Panc1 (cell line): Measurements from ENCODE around the gene PTPRZ1. TPM values are rescaled to one million over a fixed set of nuclear protein-coding genes. Genes with fewer than 3 reads are reported as not detected.
A peak's percentile ranks its signal among the peaks of the same experiment; 100 is the strongest.

ENCODE experiments used
- ATAC-seq: fragments of 200-7000 bp; cut with Tn5 transposase; 2 replicates; pipeline ENCODE4 v1.9.1; 2020; ENCODE audit warnings: mild to moderate bottlenecking, moderate library complexity
- BruUV-seq: library from RNA; stranded (reverse); fragments of 400-500 nt; replicated peaks from 2 replicates; lab custom pipeline; 2021; lab: Mats Ljungman, UMichigan
- CTCF ChIA-PET: fragments of 300-600 bp; sonication (Branson Sonifier 250); formaldehyde crosslinking; loops from one replicate; lab custom pipeline; 2022; ENCODE audit warnings: antibody characterized with exemption; lab: Charles Lee
- POLR2A ChIA-PET: fragments of 300-600 bp; sonication (Branson Sonifier 250); formaldehyde crosslinking; loops from one replicate; lab custom pipeline; 2022; ENCODE audit warnings: antibody characterized with exemption; lab: Charles Lee
- DNase-seq: peaks from one replicate; pipeline ENCODE4 v3.0.0-alpha.2; 2010; ENCODE audit warnings: low read depth, low spot score
- H3K27ac ChIP-seq: 2 replicates; pipeline ENCODE4 v1.5.1; 2011; ENCODE audit warnings: mild to moderate bottlenecking, low read length, inconsistent platforms
- H3K27me3 ChIP-seq: fragments of 200-500 bp; sonication (Bioruptor generic); 2 replicates; pipeline ENCODE4 v1.6.0; 2014; ENCODE audit warnings: low read length, inconsistent platforms; ENCODE audit not compliant: control insufficient read depth, insufficient read depth
- H3K36me3 ChIP-seq: fragments of 200-500 bp; sonication (Bioruptor generic); 2 replicates; pipeline ENCODE4 v1.5.1; 2014; ENCODE audit warnings: inconsistent platforms, mild to moderate bottlenecking, low read length, moderate library complexity; ENCODE audit not compliant: control insufficient read depth, insufficient read depth
- H3K4me1 ChIP-seq: 2 replicates; pipeline ENCODE4 v1.5.1; 2011; ENCODE audit warnings: inconsistent platforms, mild to moderate bottlenecking, low read length, moderate library complexity; ENCODE audit not compliant: control insufficient read depth, insufficient read depth
- H3K4me3 ChIP-seq, 2 experiments: 2 replicates each; pipeline ENCODE4 v1.5.1; 2011 to 2012; ENCODE audit warnings: low read depth in 2 of 2, low read length in 2 of 2, mild to moderate bottlenecking in 2 of 2, inconsistent platforms in 1 of 2, moderate library complexity in 1 of 2
- H3K9me3 ChIP-seq: fragments of 200-500 bp; sonication (Bioruptor generic); 2 replicates; pipeline ENCODE4 v1.5.1; 2014; ENCODE audit warnings: low read depth, mild to moderate bottlenecking, inconsistent platforms, low read length, moderate library complexity; ENCODE audit not compliant: control insufficient read depth, insufficient read depth
- POLR2AphosphoS5 ChIP-seq: IDR thresholded peaks from 2 replicates; pipeline ENCODE4 v1.6.1; 2012; ENCODE audit warnings: mild to moderate bottlenecking, low read depth, low read length, moderate library complexity
- SIN3A ChIP-seq: IDR thresholded peaks from 2 replicates; pipeline ENCODE4 v1.6.1; 2012; ENCODE audit warnings: low read depth, mild to moderate bottlenecking, low read length, moderate library complexity, borderline replicate concordance; ENCODE audit not compliant: insufficient read depth
- TCF7L2 ChIP-seq: IDR thresholded peaks from 2 replicates; pipeline ENCODE4 v1.6.1; 2011; ENCODE audit warnings: mild to moderate bottlenecking, low read depth, low read length, inconsistent platforms
- in situ Hi-C: cut with HindIII; loops from 2 replicates; pipeline ENCODE4 v1.10.0; 2016; ENCODE audit warnings: low sequenced_read_pairs, low pct_unique_long_range_greater_than_20kb
- intact Hi-C: fragments of 100-400 bp; cut with micrococcal nuclease; formaldehyde crosslinking; loops from one replicate; pipeline ENCODE4 v1.10.0; 2022; ENCODE audit not compliant: unreplicated experiment
- total RNA-seq: library from RNA; stranded (reverse); gene quantifications from one replicate; pipeline ENCODE4 v1.2.1, GENCODE V29; 2021; ENCODE audit not compliant: unreplicated experiment
- TF ChIP-seq, protein P1 (sequence below): fragments of 450-650 bp; IDR thresholded peaks from 2 replicates; pipeline ENCODE4 v1.5.1; 2017; ENCODE audit warnings: mild to moderate bottlenecking
- TF ChIP-seq, protein P2 (sequence below), 2 experiments: IDR thresholded peaks; 2 replicates each; pipeline ENCODE4 v1.6.1; 2011 to 2012; ENCODE audit warnings: low read depth in 2 of 2, control low read depth in 1 of 2, low read length in 1 of 2, mild to moderate bottlenecking in 1 of 2, moderate library complexity in 1 of 2; ENCODE audit not compliant: insufficient read depth in 1 of 2

The PTPRZ1 gene
- total RNA-seq, 1 experiment from 2014 or later = 0.05 TPM

DNA sequence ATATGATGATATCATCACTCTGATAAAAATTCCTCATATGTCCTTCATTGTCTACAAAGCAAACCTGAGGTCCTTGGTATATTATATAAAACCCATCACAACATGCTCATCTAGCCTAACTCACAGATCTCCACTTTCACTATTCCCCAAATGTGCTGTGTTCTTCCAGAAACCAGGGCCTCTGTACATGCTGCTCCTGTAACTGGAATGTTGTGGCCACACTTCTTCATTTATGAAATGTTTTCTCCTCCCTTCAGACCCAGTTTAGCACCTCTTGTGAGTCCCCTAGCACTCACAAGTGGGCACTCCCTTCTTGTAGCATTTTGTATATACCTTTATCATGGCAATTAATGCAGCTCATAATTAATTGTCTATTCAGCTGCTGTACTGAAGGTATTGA lies 209.2 kb downstream of the PTPRZ1 start:
- no peak for DNase-seq
- BruUV-seq = no TSS peak
- Histone ChIP-seq H3K4me1 (no peaks in the 10 kb centered on the region), H3K36me3 (no peaks in the 10 kb centered on the region), H3K9me3 (no peaks in the 10 kb centered on the region), H3K4me3 (no peak overlapping the region), H3K27ac (no peak overlapping the region), H3K27me3 (no peaks in the 10 kb centered on the region)
- POLR2A ChIA-PET = no interaction called here
- intact Hi-C loops = no loop called here
- no peak for ATAC-seq
- TF ChIP-seq POLR2AphosphoS5 = no peak
- in situ Hi-C loops = no loop called here
- CTCF ChIA-PET = no interaction called here

DNA sequence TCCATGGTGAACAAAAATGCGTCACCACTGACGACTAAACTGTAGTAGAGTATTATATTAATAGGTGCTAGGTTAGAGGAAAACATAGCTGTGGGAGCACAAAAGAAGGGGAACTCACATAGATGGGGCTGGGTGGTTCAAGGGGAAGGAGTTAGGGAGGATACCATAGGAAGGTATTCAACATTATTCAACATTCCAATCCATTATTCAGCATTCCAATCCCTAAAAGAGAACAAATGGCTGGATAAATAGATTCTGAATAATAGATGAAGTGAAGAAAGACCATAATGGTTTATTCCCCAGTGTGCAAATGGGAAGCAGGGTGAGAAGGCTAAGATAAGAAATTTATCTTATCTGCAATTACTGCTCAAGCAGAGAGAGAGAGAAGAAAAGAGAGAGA lies 209.7 kb downstream of the PTPRZ1 start:
- in situ Hi-C loops = no loop called here
- no peak for TF ChIP-seq TCF7L2
- TF ChIP-seq, protein P1, sequence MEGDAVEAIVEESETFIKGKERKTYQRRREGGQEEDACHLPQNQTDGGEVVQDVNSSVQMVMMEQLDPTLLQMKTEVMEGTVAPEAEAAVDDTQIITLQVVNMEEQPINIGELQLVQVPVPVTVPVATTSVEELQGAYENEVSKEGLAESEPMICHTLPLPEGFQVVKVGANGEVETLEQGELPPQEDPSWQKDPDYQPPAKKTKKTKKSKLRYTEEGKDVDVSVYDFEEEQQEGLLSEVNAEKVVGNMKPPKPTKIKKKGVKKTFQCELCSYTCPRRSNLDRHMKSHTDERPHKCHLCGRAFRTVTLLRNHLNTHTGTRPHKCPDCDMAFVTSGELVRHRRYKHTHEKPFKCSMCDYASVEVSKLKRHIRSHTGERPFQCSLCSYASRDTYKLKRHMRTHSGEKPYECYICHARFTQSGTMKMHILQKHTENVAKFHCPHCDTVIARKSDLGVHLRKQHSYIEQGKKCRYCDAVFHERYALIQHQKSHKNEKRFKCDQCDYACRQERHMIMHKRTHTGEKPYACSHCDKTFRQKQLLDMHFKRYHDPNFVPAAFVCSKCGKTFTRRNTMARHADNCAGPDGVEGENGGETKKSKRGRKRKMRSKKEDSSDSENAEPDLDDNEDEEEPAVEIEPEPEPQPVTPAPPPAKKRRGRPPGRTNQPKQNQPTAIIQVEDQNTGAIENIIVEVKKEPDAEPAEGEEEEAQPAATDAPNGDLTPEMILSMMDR = no peak
- no peak for TF ChIP-seq SIN3A
- TF ChIP-seq POLR2AphosphoS5 = no peak
- TF ChIP-seq, protein P2, sequence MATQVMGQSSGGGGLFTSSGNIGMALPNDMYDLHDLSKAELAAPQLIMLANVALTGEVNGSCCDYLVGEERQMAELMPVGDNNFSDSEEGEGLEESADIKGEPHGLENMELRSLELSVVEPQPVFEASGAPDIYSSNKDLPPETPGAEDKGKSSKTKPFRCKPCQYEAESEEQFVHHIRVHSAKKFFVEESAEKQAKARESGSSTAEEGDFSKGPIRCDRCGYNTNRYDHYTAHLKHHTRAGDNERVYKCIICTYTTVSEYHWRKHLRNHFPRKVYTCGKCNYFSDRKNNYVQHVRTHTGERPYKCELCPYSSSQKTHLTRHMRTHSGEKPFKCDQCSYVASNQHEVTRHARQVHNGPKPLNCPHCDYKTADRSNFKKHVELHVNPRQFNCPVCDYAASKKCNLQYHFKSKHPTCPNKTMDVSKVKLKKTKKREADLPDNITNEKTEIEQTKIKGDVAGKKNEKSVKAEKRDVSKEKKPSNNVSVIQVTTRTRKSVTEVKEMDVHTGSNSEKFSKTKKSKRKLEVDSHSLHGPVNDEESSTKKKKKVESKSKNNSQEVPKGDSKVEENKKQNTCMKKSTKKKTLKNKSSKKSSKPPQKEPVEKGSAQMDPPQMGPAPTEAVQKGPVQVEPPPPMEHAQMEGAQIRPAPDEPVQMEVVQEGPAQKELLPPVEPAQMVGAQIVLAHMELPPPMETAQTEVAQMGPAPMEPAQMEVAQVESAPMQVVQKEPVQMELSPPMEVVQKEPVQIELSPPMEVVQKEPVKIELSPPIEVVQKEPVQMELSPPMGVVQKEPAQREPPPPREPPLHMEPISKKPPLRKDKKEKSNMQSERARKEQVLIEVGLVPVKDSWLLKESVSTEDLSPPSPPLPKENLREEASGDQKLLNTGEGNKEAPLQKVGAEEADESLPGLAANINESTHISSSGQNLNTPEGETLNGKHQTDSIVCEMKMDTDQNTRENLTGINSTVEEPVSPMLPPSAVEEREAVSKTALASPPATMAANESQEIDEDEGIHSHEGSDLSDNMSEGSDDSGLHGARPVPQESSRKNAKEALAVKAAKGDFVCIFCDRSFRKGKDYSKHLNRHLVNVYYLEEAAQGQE (IDR thresholded peaks at IDR 0.05; ENCODE audit: insufficient read depth in 1 of 2, low read depth in 2 of 2, low read length in 1 of 2) = no peak
- BruUV-seq = no TSS peak
- ATAC-seq = no peak
- H3K9me3 ChIP-seq = no peaks in the 10 kb centered on the region
- no peaks in the 10 kb centered on the region for H3K36me3 ChIP-seq
- no peak for DNase-seq
- ChIA-PET CTCF (no interaction called here), POLR2A (no interaction called here)
- intact Hi-C loops = no loop called here
- no peak overlapping the region for H3K4me3 ChIP-seq
- H3K4me1 ChIP-seq = no peaks in the 10 kb centered on the region
- no peaks in the 10 kb centered on the region for H3K27me3 ChIP-seq
- H3K27ac ChIP-seq = no peak overlapping the region

DNA sequence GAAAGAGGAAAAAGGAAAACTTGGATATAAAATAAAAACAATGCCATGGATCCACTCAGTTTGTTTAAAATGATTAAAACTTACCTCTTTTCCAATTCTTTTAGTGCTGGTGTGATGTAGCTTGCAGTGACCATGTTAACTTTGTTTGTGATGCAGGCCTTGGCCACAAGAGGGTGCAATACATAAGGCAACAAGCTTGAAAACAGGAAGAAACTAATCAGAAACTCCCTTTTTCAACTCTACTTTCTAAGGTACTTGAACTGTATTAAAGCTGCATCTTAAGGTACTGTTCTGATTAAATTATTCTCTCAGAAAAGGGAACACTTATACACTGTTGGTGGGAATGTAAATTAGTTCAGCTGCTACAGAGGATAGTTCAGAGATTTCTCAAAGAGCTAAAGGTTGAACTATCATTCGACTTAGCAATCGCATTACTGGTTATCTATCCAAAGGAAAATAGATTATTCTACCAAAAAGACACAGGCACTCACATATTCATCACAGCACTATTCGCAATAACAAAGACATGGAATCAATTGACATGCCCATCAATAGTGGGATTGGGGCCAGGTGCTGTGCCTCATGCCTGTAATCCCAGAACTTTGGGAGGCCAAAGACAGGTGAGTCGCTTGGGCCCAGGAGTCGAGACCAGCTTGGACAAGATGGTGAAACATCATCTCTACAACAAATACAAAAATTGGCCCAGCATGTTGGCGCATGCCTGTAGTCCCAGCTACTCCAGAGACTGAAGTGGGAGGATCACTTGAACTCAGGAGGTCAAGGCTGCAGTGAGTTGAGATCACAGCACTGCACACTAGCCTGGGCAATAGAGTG lies 220.2 kb downstream of the PTPRZ1 start:
- ChIA-PET CTCF (interaction anchor here (0.5 to 0.8 kb wide), 3 partner anchors 12 to 435 kb away, joined by 3 read pairs; no protein-coding TSS in a partner anchor), POLR2A (no interaction called here)
- in situ Hi-C loops (no loop called here), intact Hi-C loops (loop anchor here (5.0 to 10.0 kb wide), 2 partner anchors 82 to 439 kb away; no protein-coding TSS in a partner anchor)
- Histone ChIP-seq H3K27ac (no peak overlapping the region), H3K36me3 (no peaks in the 10 kb centered on the region), H3K4me1 (no peaks in the 10 kb centered on the region), H3K27me3 (no peaks in the 10 kb centered on the region), H3K9me3 (no peaks in the 10 kb centered on the region), H3K4me3 (no peak overlapping the region)
- TF ChIP-seq TCF7L2 (no peak), POLR2AphosphoS5 (no peak), SIN3A (no peak)
- TF ChIP-seq, protein P2 (IDR thresholded peaks at IDR 0.05; ENCODE audit: insufficient read depth in 1 of 2, low read depth in 2 of 2, low read length in 1 of 2) = no peak
- TF ChIP-seq, protein P1 = peak; percentile 76
- no TSS peak for BruUV-seq
- ATAC-seq (no peak), DNase-seq (peak; percentile 64)
